Suppressor macrophage treated with lipopolysaccharide for 1 hour (primary cell): Measurements from ENCODE around the gene SBF2.
A peak's percentile ranks its signal among the peaks of the same experiment; 100 is the strongest.
"Not testable (repeated sequence)": the region's sequence is repeated elsewhere in the genome, so short reads cannot be mapped to it uniquely, and the experiment has no call there.

Experiments
- DNase-seq, 3 donors: peaks; one replicate each; pipeline ENCODE4 v3.0.0-alpha.2; 2020 to 2022

The SBF2 gene

DNA sequence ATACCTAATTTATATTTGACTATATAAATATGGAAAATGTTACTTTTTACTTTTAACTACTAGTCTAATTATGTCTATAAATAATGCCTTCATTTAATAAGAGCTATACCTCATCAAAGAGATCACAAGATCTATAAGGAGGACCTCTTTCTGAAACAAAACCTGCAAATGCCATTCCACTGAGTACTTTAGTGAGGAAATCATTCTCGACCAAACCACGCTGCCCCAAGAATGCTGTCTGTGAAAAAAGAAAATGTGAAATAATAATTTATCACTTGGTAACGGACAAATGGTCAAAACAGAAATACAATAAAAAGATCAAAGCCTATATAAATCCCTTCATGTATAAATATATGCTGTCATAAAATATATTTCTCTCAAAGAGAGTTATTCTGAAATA lies 301.7 kb downstream of the SBF2 start:
- no peak for DNase-seq

DNA sequence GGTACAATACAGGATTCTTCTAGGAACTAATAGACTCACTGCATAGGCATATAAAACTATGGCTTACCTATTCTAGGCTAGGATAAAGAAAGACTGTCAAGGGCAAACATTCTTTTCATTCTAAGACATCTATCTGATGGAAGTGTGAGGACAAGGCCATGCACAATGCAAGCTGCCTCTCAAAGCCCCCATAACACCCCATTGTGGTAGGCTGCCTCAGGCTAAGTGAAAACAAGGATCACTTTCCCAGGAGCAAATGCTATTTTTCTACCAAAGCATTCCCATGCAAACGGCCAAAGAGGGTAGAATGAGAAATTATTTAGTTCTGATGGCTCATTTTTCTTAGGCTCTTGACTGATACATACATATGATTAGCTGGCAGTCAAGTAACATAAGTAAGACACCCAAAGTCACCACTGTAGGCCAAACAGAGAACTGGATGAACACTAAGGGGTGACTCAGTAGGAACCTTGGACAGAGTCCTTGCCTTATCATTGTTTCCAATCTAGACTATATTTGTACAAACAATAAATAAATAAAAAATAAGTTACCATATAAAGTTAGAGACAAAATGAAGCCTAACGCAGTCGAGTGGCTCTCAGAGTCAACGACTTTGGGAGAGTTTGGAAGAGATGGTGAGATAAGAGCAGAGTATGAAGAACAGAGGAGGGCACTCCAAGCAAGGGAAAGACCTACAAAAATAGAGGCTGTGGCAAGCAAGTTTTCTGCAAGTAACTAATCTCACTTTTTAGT lies 303.6 kb downstream of the SBF2 start:
- DNase-seq, result no peak

DNA sequence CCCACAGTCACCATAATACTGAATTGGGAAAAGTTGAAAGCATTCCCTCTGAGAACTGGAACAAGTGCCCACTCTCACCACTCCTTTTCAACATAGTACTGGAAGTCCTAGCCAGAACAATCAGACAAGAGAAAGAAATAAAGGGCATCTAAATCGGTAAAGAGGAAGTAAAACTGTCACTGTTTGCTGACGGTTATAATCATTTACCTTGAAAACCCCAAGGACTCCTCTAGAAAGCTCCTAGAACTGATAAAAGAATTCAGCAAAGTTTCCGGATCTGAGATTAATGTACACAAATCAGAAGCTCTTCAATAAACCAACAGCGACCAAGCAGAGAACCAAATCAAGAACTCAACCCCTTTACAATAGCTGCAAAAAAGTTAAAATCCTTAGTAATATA lies 306.7 kb downstream of the SBF2 start:
- not testable (repeated sequence) for DNase-seq

DNA sequence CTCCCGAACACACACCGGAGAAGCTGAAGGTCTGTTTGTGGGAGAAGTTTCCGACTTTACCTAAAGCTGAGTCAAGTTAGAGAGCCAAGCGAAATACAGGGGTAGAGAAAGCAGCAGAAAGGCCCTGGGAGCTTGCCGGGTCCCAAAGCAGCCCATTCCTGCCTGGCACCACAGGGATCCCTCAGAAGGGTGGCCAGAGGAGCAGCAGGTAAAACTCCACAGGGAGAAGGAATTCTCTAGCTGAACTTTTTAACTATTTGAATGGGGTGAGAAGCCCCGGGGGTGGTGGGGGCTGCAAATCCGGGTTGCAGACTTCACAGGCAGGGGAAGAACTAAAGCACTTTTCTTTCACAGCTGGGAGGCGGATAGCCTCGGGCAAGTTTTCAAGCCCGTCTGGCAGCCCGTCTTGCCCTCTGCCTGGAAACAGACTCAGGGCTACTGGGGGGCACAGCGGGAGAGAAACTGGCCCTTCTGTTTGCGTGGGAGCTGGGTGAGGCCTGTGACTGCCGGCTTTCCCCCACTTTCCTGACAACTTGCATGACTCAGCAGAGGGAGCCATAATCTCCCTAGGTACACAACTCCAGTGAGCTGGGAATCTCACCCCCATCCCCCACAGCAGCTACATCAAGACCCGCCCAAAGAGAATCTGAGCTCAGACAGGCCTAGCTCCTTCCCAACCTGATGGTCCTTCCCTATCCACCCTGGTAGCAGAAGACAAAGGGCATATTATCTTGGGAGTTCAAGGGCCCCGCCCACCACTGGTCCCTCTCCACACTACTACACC lies 311.0 kb downstream of the SBF2 start:
- no peak for DNase-seq

- DNase-seq, result no peak
Measured at GRCh38 chr11:9982127-9982795, 311.8 kb downstream of the SBF2 start.

DNA sequence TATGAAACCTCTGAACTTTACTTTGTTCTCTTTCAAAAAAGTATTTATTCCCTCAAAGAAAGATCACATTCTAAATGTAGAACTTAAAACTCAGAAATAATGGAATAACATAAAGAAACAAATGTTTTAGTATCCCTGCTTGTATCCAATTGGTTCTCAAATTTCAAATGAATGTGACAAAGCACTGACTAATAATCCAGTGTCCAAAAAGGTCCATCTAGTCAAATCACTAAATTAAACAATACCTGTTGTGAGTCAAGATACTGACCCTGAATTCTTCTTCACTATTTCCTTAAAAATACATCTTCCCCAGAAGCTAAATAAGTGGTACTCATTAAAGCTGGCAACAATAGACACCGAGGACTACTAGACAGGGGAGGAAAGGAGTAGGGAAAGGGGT lies 313.1 kb downstream of the SBF2 start:
- no peak for DNase-seq

DNA sequence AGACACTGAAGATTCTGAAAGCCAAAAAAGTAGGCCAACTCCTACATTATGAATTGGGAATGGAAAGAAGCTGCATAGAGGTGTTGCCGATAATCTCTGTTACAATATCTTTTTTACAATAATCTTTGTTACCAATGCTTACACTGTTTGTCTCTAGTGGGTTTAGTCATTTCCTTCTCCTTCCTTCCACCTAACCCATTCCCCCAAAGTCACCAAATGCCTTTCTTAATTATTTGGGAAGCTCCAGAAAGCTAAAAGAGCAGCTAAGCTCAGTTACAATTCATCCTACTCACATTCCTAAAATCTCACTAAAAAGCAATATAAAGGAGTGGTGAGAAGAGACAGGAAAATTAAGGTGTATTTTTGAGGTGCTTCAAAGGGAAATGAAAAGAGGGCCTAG lies 316.5 kb downstream of the SBF2 start:
- DNase-seq, result no peak

DNA sequence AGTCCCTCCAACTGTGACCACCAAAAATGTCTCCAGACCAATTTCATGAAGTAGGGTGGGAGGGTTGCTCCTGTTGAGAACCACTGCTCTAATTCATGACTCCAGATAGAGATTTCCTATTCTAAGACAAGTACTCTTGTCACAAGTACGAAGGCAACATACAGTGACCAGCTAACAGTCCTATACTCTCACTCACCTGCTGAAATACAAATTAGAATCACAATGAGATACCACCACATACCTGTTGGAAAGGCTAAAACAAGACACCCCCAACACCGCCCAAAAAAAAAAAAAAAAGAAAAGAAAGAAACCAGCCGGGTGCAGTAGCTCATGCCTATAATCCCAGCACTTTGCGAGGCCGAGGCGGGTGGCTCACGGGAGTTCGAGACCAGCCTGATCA lies 319.6 kb downstream of the SBF2 start:
- no peak for DNase-seq

DNA sequence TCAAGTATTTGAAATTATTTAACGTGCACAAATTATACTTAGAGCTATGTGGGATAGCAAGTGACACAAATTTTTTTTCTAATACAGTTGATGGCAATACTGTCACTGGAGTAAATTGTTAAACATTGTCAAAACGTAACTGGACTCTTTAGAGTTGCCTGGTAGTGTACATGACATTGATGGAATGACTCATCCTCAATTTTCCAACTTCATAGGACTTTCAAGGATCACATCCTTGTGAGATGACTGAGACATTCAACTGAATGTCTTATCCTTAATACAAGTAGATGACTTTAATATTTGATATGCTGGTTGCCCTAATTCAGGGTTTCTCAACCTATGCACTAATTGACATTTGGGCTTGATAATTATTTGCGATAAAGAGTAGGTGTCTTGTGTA lies 320.1 kb downstream of the SBF2 start:
- DNase-seq, result no peak

DNA sequence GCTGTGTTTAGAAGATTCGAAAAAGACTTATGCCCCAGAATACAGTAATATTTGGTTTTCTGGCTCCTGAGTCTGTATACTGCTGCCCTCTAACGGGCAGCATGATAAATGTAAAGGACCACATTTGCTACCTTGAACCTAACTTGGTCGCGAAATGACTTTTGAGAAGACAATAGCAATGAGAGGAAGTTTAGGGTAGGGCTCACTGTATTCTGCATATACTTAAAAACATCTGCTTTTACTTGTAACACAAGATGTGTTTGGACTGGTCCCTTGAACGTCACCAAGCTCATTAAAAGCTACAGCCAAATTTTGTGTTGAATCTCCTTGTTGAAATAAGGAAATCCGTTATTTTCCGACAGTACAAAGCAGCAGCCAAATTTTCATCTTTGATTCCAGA lies 321.0 kb downstream of the SBF2 start:
- DNase-seq, result peak; percentile 49 to 64 (median 63)

- no peak for DNase-seq
Measured at GRCh38 chr11:9971894-9972293, 322.1 kb downstream of the SBF2 start.

GRCh38 chr11:9969068-9969467 lies 325.0 kb downstream of the SBF2 start:
- no peak for DNase-seq

DNA sequence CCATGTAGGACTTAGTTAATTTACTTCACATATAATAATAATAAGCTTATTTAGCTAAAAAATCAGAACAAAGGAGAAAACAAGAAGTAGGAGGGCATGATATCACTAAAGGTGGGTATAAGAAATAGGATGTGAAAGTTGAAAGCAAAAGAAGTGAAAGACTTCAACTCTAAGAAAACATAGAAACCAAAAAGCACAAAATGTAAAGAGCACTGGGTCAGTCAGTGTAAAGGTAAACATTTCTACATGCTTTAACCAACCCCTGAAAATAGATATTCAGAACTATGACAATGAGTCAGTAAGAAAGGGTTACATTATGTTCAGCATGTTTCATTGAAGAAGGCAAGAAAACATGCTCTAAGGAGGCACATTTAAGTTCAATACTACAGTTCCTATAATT lies 331.3 kb downstream of the SBF2 start:
- no peak for DNase-seq

DNA sequence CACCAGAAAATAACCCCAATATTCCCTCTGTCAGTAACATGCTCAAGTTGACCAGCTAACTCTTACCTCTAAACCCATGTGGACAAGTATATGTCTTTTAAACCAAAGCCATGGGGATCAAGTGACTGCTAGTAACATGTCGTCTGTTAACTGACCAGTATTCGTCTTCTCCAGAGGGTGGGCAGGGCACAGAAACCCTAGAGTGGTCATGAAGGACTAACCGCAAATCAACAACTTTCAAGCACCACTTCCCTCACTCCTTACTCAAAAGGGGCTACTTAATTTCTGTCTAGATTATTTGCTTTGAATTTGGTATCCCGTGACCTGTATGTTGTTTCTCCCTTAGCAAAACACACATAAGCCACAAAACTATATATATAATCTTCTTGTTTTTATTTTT lies 336.9 kb downstream of the SBF2 start:
- DNase-seq, result no peak

- DNase-seq, result no peak
Measured at GRCh38 chr11:9956483-9956882, 337.5 kb downstream of the SBF2 start.

GRCh38 chr11:9955391-9955790 lies 338.6 kb downstream of the SBF2 start:
- no peak for DNase-seq

DNA sequence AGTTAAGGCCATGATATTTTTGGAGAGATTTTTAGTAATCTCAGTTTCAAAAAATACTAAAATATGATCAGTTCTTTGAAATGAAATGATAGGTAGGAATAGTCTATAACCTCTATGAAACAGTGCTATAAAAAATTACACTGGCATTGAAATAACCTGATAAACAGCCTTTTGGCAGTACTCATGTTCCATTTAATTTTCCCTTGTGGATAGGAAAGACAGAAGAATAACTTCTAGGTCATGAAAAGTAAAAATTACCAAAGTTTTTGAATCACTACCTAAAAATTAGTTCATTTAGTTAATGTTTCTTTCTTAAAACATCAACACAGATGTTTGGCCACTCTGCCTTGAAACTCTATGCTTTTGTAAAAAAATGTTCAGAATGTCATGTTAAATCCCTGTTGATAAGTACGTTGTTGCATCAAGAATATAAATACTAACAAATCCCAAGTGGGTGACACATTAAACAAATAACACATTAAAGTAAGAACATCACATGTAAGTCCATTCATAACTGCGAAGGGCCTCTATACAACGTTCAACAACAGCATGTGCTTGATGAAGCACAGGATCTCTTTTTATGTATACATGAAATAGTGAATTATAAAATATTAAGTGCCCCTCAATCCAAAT lies 339.9 kb downstream of the SBF2 start:
- no peak for DNase-seq

DNA sequence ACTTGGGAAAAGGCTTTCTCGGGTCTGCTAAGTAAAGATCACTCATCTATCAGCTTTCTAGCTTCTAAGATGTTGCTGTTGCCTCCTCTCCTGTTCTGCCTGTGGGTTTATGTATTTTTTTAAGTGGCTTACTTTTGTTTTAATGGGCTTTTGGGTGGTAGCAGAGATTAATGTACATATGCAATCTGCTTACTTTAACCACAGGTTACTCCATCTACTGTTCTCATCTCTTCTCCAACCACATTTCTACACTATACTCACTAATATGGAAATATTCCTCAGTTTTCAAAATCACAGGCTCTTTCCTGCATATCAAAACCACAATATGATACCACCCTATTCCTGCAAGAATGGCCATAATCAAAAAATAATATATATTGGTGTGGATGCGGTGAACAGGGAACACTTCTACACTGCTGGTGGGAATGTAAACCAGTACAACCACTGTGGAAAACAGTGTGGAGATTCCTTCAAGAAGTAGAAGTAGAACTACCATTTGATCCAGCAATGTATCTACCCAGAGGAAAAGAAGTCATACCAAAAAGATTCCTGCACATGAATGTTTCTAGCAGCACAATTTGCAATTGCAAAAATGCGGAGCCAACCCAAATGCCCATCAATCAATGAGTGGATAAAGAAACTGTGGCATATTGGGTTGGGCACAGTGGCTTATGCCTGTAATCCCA lies 341.4 kb downstream of the SBF2 start:
- no peak for DNase-seq

GRCh38 chr11:9951807-9952206 lies 342.2 kb downstream of the SBF2 start:
- DNase-seq, result no peak

DNA sequence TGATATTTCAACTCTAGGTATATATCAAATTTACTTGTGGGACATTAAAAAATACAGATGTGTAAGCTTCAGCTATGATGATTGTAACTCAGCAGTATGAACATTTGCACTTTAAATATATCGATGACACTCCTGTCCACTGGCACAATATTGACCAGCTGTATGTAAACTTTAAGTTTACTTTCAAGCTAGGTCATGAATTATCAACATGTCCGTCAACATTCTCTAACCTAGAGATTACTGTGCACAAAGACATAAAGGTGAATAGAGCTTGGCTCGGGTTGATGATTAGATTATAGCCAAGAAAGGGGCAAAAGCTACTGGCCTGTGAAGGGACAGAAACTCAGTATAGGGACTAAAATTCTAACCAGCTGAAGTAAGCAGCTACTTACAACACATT lies 343.6 kb downstream of the SBF2 start:
- no peak for DNase-seq

DNA sequence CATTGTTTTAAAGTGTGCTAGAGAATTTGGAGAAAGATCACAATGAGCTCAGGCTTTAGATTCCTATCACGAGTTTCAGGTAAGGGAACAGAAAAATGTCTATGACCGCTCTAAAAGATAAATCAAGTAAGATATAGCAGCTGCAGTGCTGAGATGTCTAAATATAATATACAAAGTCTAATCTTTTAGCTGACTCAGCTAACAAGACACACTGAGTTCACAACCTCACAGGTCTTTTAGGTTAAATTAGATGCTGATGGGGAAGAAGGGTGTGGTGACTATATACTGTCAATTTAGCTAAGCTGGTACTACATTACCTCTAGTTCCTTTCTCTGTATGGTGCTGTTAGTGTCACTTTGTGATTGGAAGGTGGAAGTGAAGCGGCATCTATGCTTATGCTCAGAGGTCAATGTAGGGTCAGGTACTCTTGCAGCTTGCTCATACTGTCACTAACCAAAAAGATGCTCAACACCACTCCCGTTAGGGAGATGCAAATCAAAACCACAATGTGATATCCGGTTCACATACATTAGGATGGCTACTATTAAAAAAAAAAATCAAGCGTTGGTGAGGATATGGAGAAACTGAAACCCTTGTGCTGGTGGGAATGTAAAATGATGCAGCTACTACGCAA lies 346.7 kb downstream of the SBF2 start:
- no peak for DNase-seq

- DNase-seq, result not testable (repeated sequence)
Measured at GRCh38 chr11:9945680-9946079, 348.3 kb downstream of the SBF2 start.
